B cell (primary cell): ENCODE results near the gene EFNA5. TPM values are rescaled to one million over a fixed set of nuclear protein-coding genes. Genes with fewer than 3 reads are reported as not detected.

Experiments
- ATAC-seq: fragments of 200-7000 bp; cut with Tn5 transposase; one replicate; pipeline ENCODE4 v1.10.0; 2021; ENCODE audit warnings: low read depth, mild to moderate bottlenecking, moderate number of reproducible peaks, moderate library complexity
- CTCF ChIA-PET: fragments of 350-600 bp; sonication (Branson Sonifier 250); formaldehyde crosslinking; loops from one replicate; lab custom pipeline; 2021; ENCODE audit warnings: antibody characterized with exemption, inconsistent platforms; lab: Charles Lee
- POLR2A ChIA-PET: fragments of 350-600 bp; sonication (Branson Sonifier 250); formaldehyde crosslinking; loops from one replicate; lab custom pipeline; 2021; ENCODE audit warnings: antibody characterized with exemption; lab: Charles Lee
- DNase-seq: peaks from one replicate; pipeline ENCODE4 v3.0.0; 2013
- H2AFZ ChIP-seq: 2 replicates; pipeline ENCODE4 v1.6.1; 2012; ENCODE audit warnings: mild to moderate bottlenecking, low read depth, low read length; ENCODE audit not compliant: insufficient read depth, poor library complexity, severe bottlenecking
- H3K27ac ChIP-seq, 2 donors: 1 replicate in 1 of 2; 2 replicates in 1 of 2; pipeline ENCODE4 v1.5.1; 2012 to 2013; ENCODE audit warnings: low read length in 2 of 2, mild to moderate bottlenecking in 2 of 2, moderate library complexity in 1 of 2
- H3K27me3 ChIP-seq, 4 experiments: fragments of 200-600 bp in 1 of 4; sonication (generic) in 1 of 4; replicated peaks in 1 of 4; 1 replicate in 2 of 4; 2 replicates in 2 of 4; pipeline versions ENCODE4 v1.6.1 to v1.7.0; 2013 to 2016; ENCODE audit warnings: low read length in 3 of 4, mild to moderate bottlenecking in 2 of 4, mixed read lengths in 1 of 4, moderate library complexity in 1 of 4; ENCODE audit not compliant: insufficient read depth in 4 of 4, control insufficient read depth in 3 of 4; ENCODE audit errors: control extremely low read depth in 1 of 4
- H3K36me3 ChIP-seq, 2 experiments: replicated peaks in 1 of 2; 1 replicate in 1 of 2; 2 replicates in 1 of 2; pipeline versions ENCODE4 v1.6.1 to v1.7.1; 2013; ENCODE audit warnings: low read length in 1 of 2; ENCODE audit not compliant: insufficient read depth in 2 of 2, control insufficient read depth in 1 of 2; ENCODE audit errors: control extremely low read depth in 1 of 2, extremely low read depth in 1 of 2
- H3K4me1 ChIP-seq, 2 donors: fragments of 200-600 bp in 1 of 2; sonication (generic) in 1 of 2; 1 replicate in 1 of 2; 2 replicates in 1 of 2; pipeline versions ENCODE4 v1.5.1 to v1.6.1; 2013 to 2017; ENCODE audit warnings: low read length in 2 of 2; ENCODE audit not compliant: control insufficient read depth in 2 of 2, insufficient read depth in 2 of 2
- H3K4me2 ChIP-seq: replicated peaks from 2 replicates; pipeline ENCODE3; 2012; ENCODE audit warnings: mild to moderate bottlenecking, low read depth, low read length; ENCODE audit not compliant: poor library complexity, severe bottlenecking
- H3K4me3 ChIP-seq, 5 experiments: fragments of 200-600 bp in 1 of 5; sonication (generic) in 1 of 5; 1 replicate in 3 of 5; 2 replicates in 2 of 5; pipeline versions ENCODE4 v1.5.1 to v1.7.0; 2011 to 2016; ENCODE audit warnings: low read length in 4 of 5, mild to moderate bottlenecking in 4 of 5, low read depth in 2 of 5, control low read depth in 1 of 5, moderate library complexity in 1 of 5; ENCODE audit not compliant: insufficient read depth in 1 of 5; ENCODE audit errors: control extremely low read depth in 1 of 5, extremely low read depth in 1 of 5
- H3K79me2 ChIP-seq: fragments of 200-600 bp; sonication (generic); one replicate; pipeline ENCODE4 v1.6.0; 2016; ENCODE audit warnings: low read length; ENCODE audit not compliant: control insufficient read depth, insufficient read depth
- H3K9ac ChIP-seq: fragments of 200-600 bp; sonication (generic); 2 replicates; pipeline ENCODE4 v1.6.1; 2017; ENCODE audit warnings: mild to moderate bottlenecking, low read length, moderate library complexity
- H3K9me3 ChIP-seq, 3 donors: one replicate each; pipeline versions ENCODE4 v1.6.1 to v1.7.1; 2013; ENCODE audit warnings: low read length in 2 of 3; ENCODE audit not compliant: control insufficient read depth in 2 of 3, insufficient read depth in 1 of 3; ENCODE audit errors: control extremely low read depth in 1 of 3
- H4K20me1 ChIP-seq: 2 replicates; pipeline ENCODE4 v1.6.0; 2012; ENCODE audit warnings: mild to moderate bottlenecking, low read length; ENCODE audit not compliant: insufficient read depth, control insufficient read depth, poor library complexity, severe bottlenecking
- H3K27ac Mint-ChIP-seq: one replicate; pipeline ENCODE4 v1.8.0; 2021; ENCODE audit warnings: mixed read lengths
- H3K27me3 Mint-ChIP-seq: one replicate; pipeline ENCODE4 v1.8.0; 2021; ENCODE audit warnings: mixed read lengths
- H3K4me1 Mint-ChIP-seq: one replicate; pipeline ENCODE4 v1.8.0; 2021; ENCODE audit warnings: mixed read lengths
- H3K4me3 Mint-ChIP-seq: one replicate; pipeline ENCODE4 v1.8.0; 2021; ENCODE audit warnings: mixed read lengths
- H3K9me3 Mint-ChIP-seq: one replicate; pipeline ENCODE4 v1.8.0; 2022; ENCODE audit warnings: mixed read lengths; ENCODE audit not compliant: insufficient read depth
- EZH2 ChIP-seq: IDR thresholded peaks from 2 replicates; pipeline ENCODE4 v1.6.1; 2012; ENCODE audit warnings: borderline replicate concordance, low read depth, mild to moderate bottlenecking, moderate library complexity, low read length; ENCODE audit not compliant: insufficient read depth, poor library complexity, severe bottlenecking
- WGBS: methylation state at CpG from one replicate; pipeline ENCODE4 v1.1.5; 2013; ENCODE audit warnings: missing lambda C conversion rate; ENCODE audit not compliant: insufficient coverage; 5-methylcytosine and 5-hydroxymethylcytosine counted together
- intact Hi-C: fragments of 100-400 bp; cut with micrococcal nuclease; formaldehyde crosslinking; loops from one replicate; pipeline ENCODE4 v1.10.0; 2022
- polyA plus RNA-seq: library from polyadenylated mRNA; depleted of rRNA; stranded (reverse); fragments of >200 nt; gene quantifications from 2 replicates; pipeline ENCODE4 v1.2.3, GENCODE V29; 2012
- total RNA-seq, 2 donors: library from RNA; stranded (reverse); fragments of 120-200 nt in 1 of 2; gene quantifications; 1 replicate in 1 of 2; 2 replicates in 1 of 2; pipeline versions ENCODE4 v1.2.3 to v1.2.4, GENCODE V29; 2013 to 2022
- TF ChIP-seq, protein P1 (sequence below): fragments of 200-600 bp; IDR thresholded peaks from one replicate; pipeline ENCODE4 v1.8.0; 2022; ENCODE audit warnings: antibody characterized with exemption, mild to moderate bottlenecking

The EFNA5 gene
- total and polyA plus RNA-seq, 2 donors (not counting 1 experiment from before 2014, with no cell fraction given) = not detected

- H3K27me3 Mint-ChIP-seq = peaks cover 5% of the 10 kb centered on the region
Measured at GRCh38 chr5:107538331-107538730, 132.4 kb downstream of the EFNA5 start.

DNA sequence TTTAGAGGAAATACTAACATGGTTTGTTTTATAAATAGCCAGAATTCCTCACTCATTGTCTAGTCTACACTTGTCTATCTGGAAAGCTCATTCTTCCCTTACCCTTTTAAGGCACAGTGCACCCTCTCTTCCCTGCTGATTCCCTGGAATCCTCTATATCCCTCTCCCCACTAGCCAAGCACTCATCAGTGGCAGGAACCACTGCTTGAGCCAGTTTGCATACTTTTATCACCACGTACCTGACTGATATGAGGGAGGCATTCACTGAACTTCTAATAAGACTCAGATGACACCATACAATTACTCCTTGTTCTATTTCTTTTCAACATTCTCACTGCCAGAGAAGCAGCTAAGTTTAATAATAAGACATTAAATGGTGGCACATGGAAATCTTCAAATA is 134.9 kb downstream of the EFNA5 start:
- CTCF ChIA-PET = interaction anchor here (1.0 kb wide), 1 partner anchor 11 kb away, joined by 4 read pairs; no protein-coding TSS in a partner anchor
- no peak overlapping the region for H3K27ac ChIP-seq
- no CpG with 5 or more reads among the region's 1 CpG for WGBS

More at GRCh38 chr5:107538331-107538730, 132.4 kb downstream of the EFNA5 start:
- ATAC-seq (no peak), DNase-seq (no peak)
- no peak overlapping the region for H3K4me2 ChIP-seq
- H3K9me3 ChIP-seq = no peaks in the 10 kb centered on the region
- no peak overlapping the region for H3K4me3 Mint-ChIP-seq
- H3K79me2 ChIP-seq = no peaks in the 10 kb centered on the region
- ChIA-PET POLR2A (no interaction called here), CTCF (interaction anchor here (1.5 kb wide), 1 partner anchor 34 kb away, joined by 5 read pairs; no protein-coding TSS in a partner anchor)
- no peaks in the 10 kb centered on the region for H3K4me1 Mint-ChIP-seq
- H4K20me1 ChIP-seq = no peaks in the 10 kb centered on the region
- H3K4me3 ChIP-seq = no peak overlapping the region
- H3K4me1 ChIP-seq = no peaks in the 10 kb centered on the region
- TF ChIP-seq, protein P1, sequence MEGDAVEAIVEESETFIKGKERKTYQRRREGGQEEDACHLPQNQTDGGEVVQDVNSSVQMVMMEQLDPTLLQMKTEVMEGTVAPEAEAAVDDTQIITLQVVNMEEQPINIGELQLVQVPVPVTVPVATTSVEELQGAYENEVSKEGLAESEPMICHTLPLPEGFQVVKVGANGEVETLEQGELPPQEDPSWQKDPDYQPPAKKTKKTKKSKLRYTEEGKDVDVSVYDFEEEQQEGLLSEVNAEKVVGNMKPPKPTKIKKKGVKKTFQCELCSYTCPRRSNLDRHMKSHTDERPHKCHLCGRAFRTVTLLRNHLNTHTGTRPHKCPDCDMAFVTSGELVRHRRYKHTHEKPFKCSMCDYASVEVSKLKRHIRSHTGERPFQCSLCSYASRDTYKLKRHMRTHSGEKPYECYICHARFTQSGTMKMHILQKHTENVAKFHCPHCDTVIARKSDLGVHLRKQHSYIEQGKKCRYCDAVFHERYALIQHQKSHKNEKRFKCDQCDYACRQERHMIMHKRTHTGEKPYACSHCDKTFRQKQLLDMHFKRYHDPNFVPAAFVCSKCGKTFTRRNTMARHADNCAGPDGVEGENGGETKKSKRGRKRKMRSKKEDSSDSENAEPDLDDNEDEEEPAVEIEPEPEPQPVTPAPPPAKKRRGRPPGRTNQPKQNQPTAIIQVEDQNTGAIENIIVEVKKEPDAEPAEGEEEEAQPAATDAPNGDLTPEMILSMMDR = no peak
- no peak for TF ChIP-seq EZH2
- intact Hi-C loops = no loop called here
- no peaks in the 10 kb centered on the region for H3K9me3 Mint-ChIP-seq
- H3K27ac Mint-ChIP-seq = no peak overlapping the region
- no peaks in the 10 kb centered on the region for H3K36me3 ChIP-seq
- no peaks in the 10 kb centered on the region for H3K27me3 ChIP-seq
- no peak overlapping the region for H3K27ac ChIP-seq
- no peak overlapping the region for H2AFZ ChIP-seq
- H3K9ac ChIP-seq = no peak overlapping the region

More for the DNA sequence above, 134.9 kb downstream of the EFNA5 start:
- Histone ChIP-seq H3K9me3 (no peaks in the 10 kb centered on the region), H3K4me2 (no peak overlapping the region), H3K9ac (no peak overlapping the region), H3K4me1 (no peaks in the 10 kb centered on the region), H4K20me1 (no peaks in the 10 kb centered on the region), H3K36me3 (no peaks in the 10 kb centered on the region), H3K79me2 (no peaks in the 10 kb centered on the region), H3K4me3 (no peak overlapping the region), H2AFZ (no peak overlapping the region), H3K27me3 (no peaks in the 10 kb centered on the region)
- ATAC-seq (no peak), DNase-seq (no peak)
- intact Hi-C loops = no loop called here
- POLR2A ChIA-PET = no interaction called here
- Mint-ChIP-seq H3K4me1 (no peaks in the 10 kb centered on the region), H3K4me3 (no peak overlapping the region), H3K9me3 (no peaks in the 10 kb centered on the region), H3K27ac (no peak overlapping the region), H3K27me3 (peaks cover 5% of the 10 kb centered on the region)
- TF ChIP-seq, protein P1 = no peak
- no peak for TF ChIP-seq EZH2
